ENCODE results near the gene ZNF428. TPM values are rescaled to one million over a fixed set of nuclear protein-coding genes. Genes with fewer than 3 reads are reported as not detected.
"Not testable (repeated sequence)": the region's sequence is repeated elsewhere in the genome, so short reads cannot be mapped to it uniquely, and the experiment has no call there.

The ZNF428 gene
- polyA plus RNA-seq, 4 donors: 16.8 to 43.2 (median 25.3) TPM

- Histone ChIP-seq H3K4me1 (ENCODE audit: control insufficient read depth in 3 of 3, insufficient read depth in 2 of 3, low read depth in 1 of 3, low read length in 2 of 3) (no peaks in the 10 kb centered on the region), H3K36me3 (ENCODE audit: control insufficient read depth in 3 of 3, insufficient read depth in 2 of 3, low read depth in 1 of 3, low read length in 3 of 3) (peaks cover 0 to 3% (median 0%) of the 10 kb centered on the region in 3 donors), H3K27ac (ENCODE audit: low read depth in 1 of 3, low read length in 2 of 3) (no peak overlapping the region), H3K27me3 (ENCODE audit: control insufficient read depth in 3 of 3, insufficient read depth in 3 of 3, low read length in 3 of 3) (no peaks in the 10 kb centered on the region), H3K9me3 (ENCODE audit: control insufficient read depth in 2 of 2, insufficient read depth in 1 of 2, low read depth in 1 of 2, low read length in 1 of 2) (peaks cover 0 to 9% of the 10 kb centered on the region in 2 donors), H3K4me3 (ENCODE audit: low read depth in 1 of 3, low read length in 3 of 3) (no peak overlapping the region)
- FAIRE-seq (no peak), DNase-seq (no peak)
- WGBS, 3 donors: 87 to 95% (median 95%) methylated on average over 6 of the region's 6 CpGs
Measured at GRCh38 chr19:43660971-43661360, 41.5 kb upstream of the ZNF428 start.

GRCh38 chr19:43660301-43660970 lies 41.0 kb upstream of the ZNF428 start:
- FAIRE-seq (no peak), DNase-seq (no peak)
- Histone ChIP-seq H3K4me1 (ENCODE audit: control insufficient read depth in 3 of 3, insufficient read depth in 2 of 3, low read depth in 1 of 3, low read length in 2 of 3) (no peaks in the 10 kb centered on the region), H3K4me3 (ENCODE audit: low read depth in 1 of 3, low read length in 3 of 3) (no peak overlapping the region), H3K9me3 (ENCODE audit: control insufficient read depth in 2 of 2, insufficient read depth in 1 of 2, low read depth in 1 of 2, low read length in 1 of 2) (peaks cover 0 to 9% of the 10 kb centered on the region in 2 donors), H3K27me3 (ENCODE audit: control insufficient read depth in 3 of 3, insufficient read depth in 3 of 3, low read length in 3 of 3) (no peaks in the 10 kb centered on the region), H3K27ac (ENCODE audit: low read depth in 1 of 3, low read length in 2 of 3) (no peak overlapping the region), H3K36me3 (ENCODE audit: control insufficient read depth in 3 of 3, insufficient read depth in 2 of 3, low read depth in 1 of 3, low read length in 3 of 3) (peaks cover 0 to 4% (median 0%) of the 10 kb centered on the region in 3 donors)
- 86 to 93% (median 87%) methylated on average over 7 of the region's 7 CpGs for WGBS, 3 donors

GRCh38 chr19:43658494-43658893 lies 39.1 kb upstream of the ZNF428 start:
- 61 to 84% (median 79%) methylated on average over 8 of the region's 8 CpGs for WGBS, 3 donors
- Histone ChIP-seq H3K4me1 (ENCODE audit: control insufficient read depth in 3 of 3, insufficient read depth in 2 of 3, low read depth in 1 of 3, low read length in 2 of 3) (no peaks in the 10 kb centered on the region), H3K9me3 (ENCODE audit: control insufficient read depth in 2 of 2, insufficient read depth in 1 of 2, low read depth in 1 of 2, low read length in 1 of 2) (peaks cover 0 to 9% of the 10 kb centered on the region in 2 donors), H3K4me3 (ENCODE audit: low read depth in 1 of 3, low read length in 3 of 3) (no peak overlapping the region), H3K36me3 (ENCODE audit: control insufficient read depth in 3 of 3, insufficient read depth in 2 of 3, low read depth in 1 of 3, low read length in 3 of 3) (peaks cover 0 to 5% (median 4%) of the 10 kb centered on the region in 3 donors), H3K27ac (ENCODE audit: low read depth in 1 of 3, low read length in 2 of 3) (no peak overlapping the region), H3K27me3 (ENCODE audit: control insufficient read depth in 3 of 3, insufficient read depth in 3 of 3, low read length in 3 of 3) (no peaks in the 10 kb centered on the region)
- DNase-seq (peak in 1 of 2 donors; percentile 22), FAIRE-seq (no peak)

- FAIRE-seq (no peak), DNase-seq (no peak)
- Histone ChIP-seq H3K9me3 (ENCODE audit: control insufficient read depth in 2 of 2, insufficient read depth in 1 of 2, low read depth in 1 of 2, low read length in 1 of 2) (peaks cover 0 to 9% of the 10 kb centered on the region in 2 donors), H3K27ac (ENCODE audit: low read depth in 1 of 3, low read length in 2 of 3) (no peak overlapping the region), H3K36me3 (ENCODE audit: control insufficient read depth in 3 of 3, insufficient read depth in 2 of 3, low read depth in 1 of 3, low read length in 3 of 3) (peaks cover 0 to 5% (median 4%) of the 10 kb centered on the region in 3 donors), H3K27me3 (ENCODE audit: control insufficient read depth in 3 of 3, insufficient read depth in 3 of 3, low read length in 3 of 3) (no peaks in the 10 kb centered on the region), H3K4me3 (ENCODE audit: low read depth in 1 of 3, low read length in 3 of 3) (no peak overlapping the region), H3K4me1 (ENCODE audit: control insufficient read depth in 3 of 3, insufficient read depth in 2 of 3, low read depth in 1 of 3, low read length in 2 of 3) (no peaks in the 10 kb centered on the region)
- 81 to 86% (median 83%) methylated on average over 2 of the region's 2 CpGs for WGBS, 3 donors
Measured at GRCh38 chr19:43658001-43658400, 38.6 kb upstream of the ZNF428 start.

- Histone ChIP-seq H3K4me1 (ENCODE audit: control insufficient read depth in 3 of 3, insufficient read depth in 2 of 3, low read depth in 1 of 3, low read length in 2 of 3) (no peaks in the 10 kb centered on the region), H3K36me3 (ENCODE audit: control insufficient read depth in 3 of 3, insufficient read depth in 2 of 3, low read depth in 1 of 3, low read length in 3 of 3) (peaks cover 0 to 5% (median 4%) of the 10 kb centered on the region in 3 donors), H3K4me3 (ENCODE audit: low read depth in 1 of 3, low read length in 3 of 3) (no peak overlapping the region), H3K27me3 (ENCODE audit: control insufficient read depth in 3 of 3, insufficient read depth in 3 of 3, low read length in 3 of 3) (no peaks in the 10 kb centered on the region), H3K27ac (ENCODE audit: low read depth in 1 of 3, low read length in 2 of 3) (no peak overlapping the region), H3K9me3 (ENCODE audit: control insufficient read depth in 2 of 2, insufficient read depth in 1 of 2, low read depth in 1 of 2, low read length in 1 of 2) (peaks cover 0 to 9% of the 10 kb centered on the region in 2 donors)
- WGBS, 3 donors: 87 to 95% (median 93%) methylated on average over 6 of the region's 6 CpGs
- FAIRE-seq (no peak), DNase-seq (no peak)
Measured at GRCh38 chr19:43656436-43656835, 37.0 kb upstream of the ZNF428 start.

- H3K36me3 ChIP-seq (ENCODE audit: control insufficient read depth in 3 of 3, insufficient read depth in 2 of 3, low read depth in 1 of 3, low read length in 3 of 3): peaks cover 0 to 9% (median 7%) of the 10 kb centered on the region in 3 donors
- no peak for FAIRE-seq
- WGBS, 3 donors: 64 to 74% (median 74%) methylated on average over 5 of the region's 5 CpGs
- H3K27me3 ChIP-seq (ENCODE audit: control insufficient read depth in 3 of 3, insufficient read depth in 3 of 3, low read length in 3 of 3): no peaks in the 10 kb centered on the region
- H3K27ac ChIP-seq (ENCODE audit: low read depth in 1 of 3, low read length in 2 of 3): no peak overlapping the region
- DNase-seq: no peak
- H3K4me3 ChIP-seq (ENCODE audit: low read depth in 1 of 3, low read length in 3 of 3): no peak overlapping the region
- H3K9me3 ChIP-seq (ENCODE audit: control insufficient read depth in 2 of 2, insufficient read depth in 1 of 2, low read depth in 1 of 2, low read length in 1 of 2): no peaks in the 10 kb centered on the region
- H3K4me1 ChIP-seq (ENCODE audit: control insufficient read depth in 3 of 3, insufficient read depth in 2 of 3, low read depth in 1 of 3, low read length in 2 of 3): no peaks in the 10 kb centered on the region
Measured at GRCh38 chr19:43652546-43652874, 33.1 kb upstream of the ZNF428 start.

GRCh38 chr19:43651758-43652545 lies 32.5 kb upstream of the ZNF428 start:
- no peak overlapping the region for H3K4me3 ChIP-seq (ENCODE audit: low read depth in 1 of 3, low read length in 3 of 3)
- FAIRE-seq: no peak
- H3K27ac ChIP-seq (ENCODE audit: low read depth in 1 of 3, low read length in 2 of 3): no peak overlapping the region
- H3K4me1 ChIP-seq (ENCODE audit: control insufficient read depth in 3 of 3, insufficient read depth in 2 of 3, low read depth in 1 of 3, low read length in 2 of 3): no peaks in the 10 kb centered on the region
- 58 to 66% (median 60%) methylated on average over 14 of the region's 14 CpGs for WGBS, 3 donors
- H3K27me3 ChIP-seq (ENCODE audit: control insufficient read depth in 3 of 3, insufficient read depth in 3 of 3, low read length in 3 of 3): no peaks in the 10 kb centered on the region
- peaks cover 0 to 9% (median 7%) of the 10 kb centered on the region in 3 donors for H3K36me3 ChIP-seq (ENCODE audit: control insufficient read depth in 3 of 3, insufficient read depth in 2 of 3, low read depth in 1 of 3, low read length in 3 of 3)
- H3K9me3 ChIP-seq (ENCODE audit: control insufficient read depth in 2 of 2, insufficient read depth in 1 of 2, low read depth in 1 of 2, low read length in 1 of 2): no peaks in the 10 kb centered on the region
- DNase-seq: peak; percentile 82 to 85

- H3K27me3 ChIP-seq (ENCODE audit: control insufficient read depth in 3 of 3, insufficient read depth in 3 of 3, low read length in 3 of 3); H3K9me3 ChIP-seq (ENCODE audit: control insufficient read depth in 2 of 2, insufficient read depth in 1 of 2, low read depth in 1 of 2, low read length in 1 of 2); H3K4me1 ChIP-seq (ENCODE audit: control insufficient read depth in 3 of 3, insufficient read depth in 2 of 3, low read depth in 1 of 3, low read length in 2 of 3); H3K36me3 ChIP-seq (ENCODE audit: control insufficient read depth in 3 of 3, insufficient read depth in 2 of 3, low read depth in 1 of 3, low read length in 3 of 3); H3K4me3 ChIP-seq (ENCODE audit: low read depth in 1 of 3, low read length in 3 of 3); DNase-seq; FAIRE-seq; H3K27ac ChIP-seq (ENCODE audit: low read depth in 1 of 3, low read length in 2 of 3): not testable (repeated sequence)
- 93 to 99% (median 95%) methylated on average over 7 of the region's 7 CpGs for WGBS, 3 donors
Measured at GRCh38 chr19:43650276-43650675, 30.8 kb upstream of the ZNF428 start.

Measured in small intestine (tissue), 7 donors.